Stimulated activated effector memory CD8-positive, alpha-beta T cell treated with anti-CD3 and anti-CD28 coated beads, Interleukin-12 subunit alpha, Interleukin-12 subunit beta, amount 100 ng/mL, for 72 hours (primary cell): ENCODE results near the gene ANXA1.
A peak's percentile ranks its signal among the peaks of the same experiment; 100 is the strongest.

Experiments
- ATAC-seq: fragments of 150-1000 bp; cut with Tn5 transposase; 2 replicates; pipeline ENCODE4 v1.10.0; 2021
- DNase-seq, 2 donors: peaks; one replicate each; pipeline ENCODE4 v3.0.0; 2021 to 2022; ENCODE audit warnings: low spot score in 2 of 2
- H3K27ac Mint-ChIP-seq: one replicate; pipeline ENCODE4 v1.8.0; 2022; ENCODE audit warnings: mild to moderate bottlenecking, mixed read lengths
- H3K36me3 Mint-ChIP-seq: one replicate; pipeline ENCODE4 v1.8.0; 2022; ENCODE audit warnings: mild to moderate bottlenecking, mixed read lengths
- H3K4me1 Mint-ChIP-seq: one replicate; pipeline ENCODE4 v1.8.0; 2022; ENCODE audit warnings: mixed read lengths
- H3K4me3 Mint-ChIP-seq: one replicate; pipeline ENCODE4 v1.8.0; 2022; ENCODE audit warnings: mild to moderate bottlenecking, mixed read lengths
- H3K9me3 Mint-ChIP-seq: one replicate; pipeline ENCODE4 v1.8.0; 2022; ENCODE audit warnings: mixed read lengths

ANXA1 gene

GRCh38 chr9:73202980-73203379, 51.3 kb downstream of the ANXA1 start:
- Mint-ChIP-seq H3K27ac (no peak overlapping the region), H3K9me3 (no peaks in the 10 kb centered on the region), H3K4me3 (no peak overlapping the region), H3K36me3 (peaks cover 6% of the 10 kb centered on the region), H3K4me1 (peaks cover 4% of the 10 kb centered on the region)
- ATAC-seq (no peak), DNase-seq (no peak)

GRCh38 chr9:73204936-73205335, 53.3 kb downstream of the ANXA1 start:
- H3K4me1 Mint-ChIP-seq, result peaks cover 4% of the 10 kb centered on the region
- no peak overlapping the region for H3K4me3 Mint-ChIP-seq
- H3K36me3 Mint-ChIP-seq, result no peaks in the 10 kb centered on the region
- ATAC-seq, result no peak
- H3K9me3 Mint-ChIP-seq, result no peaks in the 10 kb centered on the region
- no peak for DNase-seq
- H3K27ac Mint-ChIP-seq, result no peak overlapping the region

GRCh38 chr9:73206851-73207250, 55.2 kb downstream of the ANXA1 start:
- H3K27ac Mint-ChIP-seq, result no peak overlapping the region
- no peaks in the 10 kb centered on the region for H3K36me3 Mint-ChIP-seq
- ATAC-seq (no peak), DNase-seq (no peak)
- peaks cover 4% of the 10 kb centered on the region for H3K4me1 Mint-ChIP-seq
- no peak overlapping the region for H3K4me3 Mint-ChIP-seq
- no peaks in the 10 kb centered on the region for H3K9me3 Mint-ChIP-seq

- Mint-ChIP-seq H3K4me3 (no peak overlapping the region), H3K36me3 (no peaks in the 10 kb centered on the region)
These were observed 59.4 kb downstream of the ANXA1 start for GRCh38 chr9:73210886-73211666.

GRCh38 chr9:73213300-73213699, 61.6 kb downstream of the ANXA1 start:
- DNase-seq (no peak), ATAC-seq (peak; percentile 73)
- H3K27ac Mint-ChIP-seq, result no peak overlapping the region
- H3K4me3 Mint-ChIP-seq, result no peak overlapping the region
- no peaks in the 10 kb centered on the region for H3K36me3 Mint-ChIP-seq
- no peaks in the 10 kb centered on the region for H3K9me3 Mint-ChIP-seq
- H3K4me1 Mint-ChIP-seq, result peaks cover 6% of the 10 kb centered on the region

More at GRCh38 chr9:73210886-73211666, 59.4 kb downstream of the ANXA1 start:
- no peak overlapping the region for H3K27ac Mint-ChIP-seq
- ATAC-seq (no peak), DNase-seq (no peak)
- no peaks in the 10 kb centered on the region for H3K9me3 Mint-ChIP-seq
- peaks cover 6% of the 10 kb centered on the region for H3K4me1 Mint-ChIP-seq

DNA sequence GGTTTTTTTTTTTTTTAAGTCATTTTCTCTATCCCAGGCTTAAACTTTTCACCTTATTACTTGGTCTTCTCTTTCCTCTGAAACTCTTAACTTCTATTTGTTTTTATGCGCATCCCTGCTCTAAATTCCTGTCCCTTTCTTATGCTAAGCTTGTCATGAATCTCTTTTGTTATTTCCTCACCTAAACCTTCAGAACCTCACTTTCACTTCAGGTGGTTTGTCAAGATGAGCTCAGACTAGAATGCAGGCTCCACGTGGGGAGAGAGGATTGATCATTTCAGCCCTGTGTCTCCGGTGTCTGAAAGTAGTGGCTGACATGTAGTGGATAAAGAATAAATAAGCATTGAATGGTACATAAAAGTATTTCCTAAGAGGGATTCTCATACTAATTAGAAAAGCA, 63.6 kb downstream of the ANXA1 start:
- DNase-seq (no peak), ATAC-seq (no peak)
- Mint-ChIP-seq H3K36me3 (no peaks in the 10 kb centered on the region), H3K4me3 (no peak overlapping the region), H3K27ac (no peak overlapping the region), H3K4me1 (peaks cover 14% of the 10 kb centered on the region), H3K9me3 (no peaks in the 10 kb centered on the region)

GRCh38 chr9:73216100-73216499, 64.4 kb downstream of the ANXA1 start:
- no peaks in the 10 kb centered on the region for H3K9me3 Mint-ChIP-seq
- ATAC-seq (no peak), DNase-seq (no peak)
- peaks cover 15% of the 10 kb centered on the region for H3K4me1 Mint-ChIP-seq
- no peak overlapping the region for H3K4me3 Mint-ChIP-seq
- H3K27ac Mint-ChIP-seq, result no peak overlapping the region
- H3K36me3 Mint-ChIP-seq, result no peaks in the 10 kb centered on the region
